IPS-20b (cell line): Measurements from ENCODE around the gene TMEM161A.

Experiments used
- H3K27ac ChIP-seq: one replicate; pipeline ENCODE4 v1.5.1; 2013; ENCODE audit warnings: low read length
- H3K27me3 ChIP-seq: 2 replicates; pipeline ENCODE4 v1.6.1; 2013; ENCODE audit warnings: mild to moderate bottlenecking, low read length, inconsistent platforms; ENCODE audit not compliant: insufficient read depth
- H3K36me3 ChIP-seq: 2 replicates; pipeline ENCODE4 v1.6.1; 2013; ENCODE audit warnings: low read depth, mild to moderate bottlenecking, inconsistent platforms, low read length, moderate library complexity; ENCODE audit not compliant: insufficient read depth
- H3K4me1 ChIP-seq: 2 replicates; pipeline ENCODE4 v1.6.1; 2013; ENCODE audit warnings: mild to moderate bottlenecking, control low read depth, inconsistent platforms, low read length, moderate library complexity; ENCODE audit not compliant: insufficient read depth
- H3K4me3 ChIP-seq: 2 replicates; pipeline ENCODE4 v1.5.1; 2013; ENCODE audit warnings: mild to moderate bottlenecking, low read length, inconsistent platforms
- H3K9ac ChIP-seq: 2 replicates; pipeline ENCODE4 v1.6.1; 2013; ENCODE audit warnings: low read depth, mild to moderate bottlenecking, inconsistent platforms, low read length, moderate library complexity
- H3K9me3 ChIP-seq: 2 replicates; pipeline ENCODE4 v1.6.1; 2013; ENCODE audit warnings: mild to moderate bottlenecking, low read depth, low read length, inconsistent platforms; ENCODE audit not compliant: insufficient read depth

Gene TMEM161A

GRCh38 chr19:19170053-19170872 lies 32.0 kb upstream of the TMEM161A start, which contains the start of gene MEF2B:
TSS of gene MEF2B (minus strand) at chr19:19170263. CDS start at chr19:19150735, 19,528 bp downstream.
- Histone ChIP-seq H3K27me3 (peaks cover 48% of the 10 kb centered on the region), H3K9ac (no peak within 1 kb of the TSS), H3K4me3 (peak within 1 kb of the TSS; percentile 41), H3K4me1 (peaks cover 5% of the 10 kb centered on the region; the same call in 1 of the 2 replicates), H3K36me3 (no peaks in the 10 kb centered on the region), H3K9me3 (no peaks in the 10 kb centered on the region), H3K27ac (no peak within 1 kb of the TSS)

DNA sequence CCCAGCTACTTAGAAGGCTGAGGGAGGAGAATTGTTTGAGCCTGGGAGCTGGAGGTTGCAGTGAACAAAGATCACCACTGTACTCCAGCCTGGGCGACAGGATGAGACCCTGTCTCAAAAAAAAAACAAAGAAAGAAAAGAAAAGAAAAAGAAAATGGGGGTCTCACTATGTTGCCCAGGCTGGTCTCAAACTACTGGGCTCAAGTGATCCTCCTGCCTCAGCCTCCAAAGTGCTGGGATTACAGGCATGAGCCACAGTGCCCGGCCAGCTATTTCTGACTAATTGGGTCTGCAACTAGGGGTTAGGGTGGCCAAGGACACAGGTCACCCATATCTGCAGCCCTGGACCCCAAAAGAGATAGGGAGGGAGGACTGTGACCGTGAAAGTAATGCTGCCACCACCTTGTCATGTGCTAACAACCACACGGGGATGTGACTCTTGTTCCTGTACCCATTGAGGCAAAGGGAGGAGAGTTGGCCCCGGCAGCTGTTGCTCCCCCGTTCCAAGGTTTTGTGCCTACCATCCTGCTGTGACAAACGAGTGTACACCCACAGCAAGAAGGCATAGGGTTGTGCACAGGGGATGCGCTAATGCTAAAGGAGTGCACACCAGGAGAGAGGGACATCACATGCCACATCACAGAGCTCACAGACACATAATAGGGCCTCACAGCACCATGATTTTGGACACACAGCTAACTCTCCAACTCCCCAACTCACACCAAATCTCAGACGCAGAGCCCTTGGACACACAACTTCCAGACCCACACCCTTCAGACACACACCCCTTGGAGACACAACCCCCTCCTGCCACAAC lies 31.2 kb upstream of the TMEM161A start:
- Histone ChIP-seq H3K4me1 (peaks cover 5% of the 10 kb centered on the region; the same call in 1 of the 2 replicates), H3K27ac (no peak overlapping the region), H3K9ac (no peak overlapping the region)

GRCh38 chr19:19167612-19168011 lies 29.3 kb upstream of the TMEM161A start:
- no peaks in the 10 kb centered on the region for H3K9me3 ChIP-seq
- no peaks in the 10 kb centered on the region for H3K36me3 ChIP-seq
- no peak overlapping the region for H3K27ac ChIP-seq
- no peak overlapping the region for H3K9ac ChIP-seq
- H3K27me3 ChIP-seq: peaks cover 47% of the 10 kb centered on the region
- H3K4me3 ChIP-seq: no peak overlapping the region
- peaks cover 5% of the 10 kb centered on the region; the same call in 1 of the 2 replicates for H3K4me1 ChIP-seq

More for the DNA sequence above, 31.2 kb upstream of the TMEM161A start:
- Histone ChIP-seq H3K36me3 (no peaks in the 10 kb centered on the region), H3K4me3 (peak overlapping the region; percentile 35), H3K27me3 (peaks cover 48% of the 10 kb centered on the region), H3K9me3 (no peaks in the 10 kb centered on the region)

DNA sequence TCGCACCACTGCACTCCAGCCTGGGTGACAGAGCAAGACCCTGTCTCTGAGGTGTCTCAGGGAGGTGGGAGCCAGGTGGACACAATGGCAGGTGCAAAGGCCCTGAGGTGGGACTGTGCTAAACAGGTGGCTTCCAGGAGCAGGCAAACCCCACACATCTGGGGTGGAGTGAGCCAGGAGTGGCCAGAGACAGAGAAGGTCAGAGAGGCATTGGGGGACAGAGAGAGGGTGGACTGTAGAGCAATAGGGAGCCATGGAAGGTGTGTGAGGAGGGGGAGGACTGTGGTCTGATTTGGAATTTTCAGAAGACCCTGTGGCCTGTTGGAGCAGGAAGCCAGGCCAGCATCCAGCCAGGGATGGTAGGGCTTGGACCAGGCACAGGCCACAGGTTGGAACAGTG lies 27.1 kb upstream of the TMEM161A start:
- H3K4me1 ChIP-seq: peaks cover 6% of the 10 kb centered on the region; the same call in 1 of the 2 replicates
- H3K27ac ChIP-seq: no peak overlapping the region
- no peaks in the 10 kb centered on the region for H3K9me3 ChIP-seq
- H3K4me3 ChIP-seq: no peak overlapping the region
- peaks cover 28% of the 10 kb centered on the region for H3K27me3 ChIP-seq
- no peak overlapping the region for H3K9ac ChIP-seq
- H3K36me3 ChIP-seq: no peaks in the 10 kb centered on the region

- peaks cover 3% of the 10 kb centered on the region; the same call in 1 of the 2 replicates for H3K4me1 ChIP-seq
- peaks cover 1% of the 10 kb centered on the region; the same call in 1 of the 2 replicates for H3K27me3 ChIP-seq
- no peaks in the 10 kb centered on the region for H3K9me3 ChIP-seq
- no peak overlapping the region for H3K4me3 ChIP-seq
- H3K27ac ChIP-seq: no peak overlapping the region
- H3K36me3 ChIP-seq: no peaks in the 10 kb centered on the region
- H3K9ac ChIP-seq: no peak overlapping the region
These were observed 24.2 kb upstream of the TMEM161A start for GRCh38 chr19:19162495-19162894.

DNA sequence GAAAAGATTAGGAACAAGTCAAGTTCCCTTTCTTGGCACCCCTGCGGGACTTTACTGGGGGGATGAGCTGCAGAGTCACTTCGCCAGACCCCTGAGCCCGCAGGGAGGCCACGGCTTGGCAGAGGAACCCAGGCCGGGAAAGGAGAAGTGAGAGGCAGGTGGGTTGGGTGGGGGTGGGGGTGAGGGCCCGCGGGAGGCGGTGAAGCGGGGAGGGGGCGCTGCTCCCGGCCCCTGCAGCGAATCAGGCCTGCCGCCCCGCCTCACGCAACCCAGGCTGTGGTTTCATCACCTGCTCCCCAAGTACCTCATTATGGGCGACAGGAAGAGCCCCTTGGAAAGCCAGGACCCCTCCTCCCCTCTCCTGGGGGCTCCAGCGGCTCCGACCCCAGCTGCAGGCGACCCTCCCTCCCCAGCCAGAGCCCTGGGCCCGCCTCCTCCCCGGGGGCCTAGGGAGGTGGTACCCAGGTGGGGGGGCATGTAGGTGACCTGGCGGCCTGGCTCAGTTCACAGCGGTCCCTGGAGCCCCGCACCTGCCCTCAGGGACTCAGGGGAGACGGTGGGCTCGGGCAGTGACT lies 22.3 kb upstream of the TMEM161A start:
- Histone ChIP-seq H3K36me3 (no peaks in the 10 kb centered on the region), H3K9me3 (no peaks in the 10 kb centered on the region), H3K27ac (no peak overlapping the region), H3K4me3 (no peak overlapping the region), H3K27me3 (no peaks in the 10 kb centered on the region; the same call in 1 of the 2 replicates), H3K4me1 (peaks cover 3% of the 10 kb centered on the region; the same call in 1 of the 2 replicates), H3K9ac (peak overlapping the region; percentile 32; the same call in 1 of the 2 replicates)

DNA sequence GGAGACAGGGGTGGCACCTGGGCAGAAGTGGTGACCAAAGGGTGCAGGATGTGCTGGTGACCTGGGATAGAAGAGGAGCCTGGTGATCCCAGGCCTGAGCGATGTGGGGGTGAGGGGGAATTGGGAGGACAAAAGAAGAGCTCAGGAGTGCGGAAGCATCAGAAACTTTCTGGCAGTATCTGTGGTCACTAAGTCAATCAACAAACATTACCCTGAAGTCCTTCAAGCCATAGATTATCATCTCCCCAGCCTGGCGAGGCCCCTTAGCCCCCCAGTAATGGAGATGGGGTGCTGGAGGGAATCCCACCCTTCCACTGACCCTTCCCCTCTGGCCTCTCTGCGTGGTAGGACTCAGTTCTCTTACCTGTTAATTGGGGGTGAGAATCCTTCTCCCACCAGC lies 21.3 kb upstream of the TMEM161A start:
- H3K9me3 ChIP-seq: no peaks in the 10 kb centered on the region
- no peaks in the 10 kb centered on the region; the same call in 1 of the 2 replicates for H3K27me3 ChIP-seq
- no peak overlapping the region for H3K4me3 ChIP-seq
- H3K4me1 ChIP-seq: peaks cover 3% of the 10 kb centered on the region; the same call in 1 of the 2 replicates
- no peak overlapping the region for H3K27ac ChIP-seq
- no peaks in the 10 kb centered on the region for H3K36me3 ChIP-seq
- H3K9ac ChIP-seq: no peak overlapping the region

DNA sequence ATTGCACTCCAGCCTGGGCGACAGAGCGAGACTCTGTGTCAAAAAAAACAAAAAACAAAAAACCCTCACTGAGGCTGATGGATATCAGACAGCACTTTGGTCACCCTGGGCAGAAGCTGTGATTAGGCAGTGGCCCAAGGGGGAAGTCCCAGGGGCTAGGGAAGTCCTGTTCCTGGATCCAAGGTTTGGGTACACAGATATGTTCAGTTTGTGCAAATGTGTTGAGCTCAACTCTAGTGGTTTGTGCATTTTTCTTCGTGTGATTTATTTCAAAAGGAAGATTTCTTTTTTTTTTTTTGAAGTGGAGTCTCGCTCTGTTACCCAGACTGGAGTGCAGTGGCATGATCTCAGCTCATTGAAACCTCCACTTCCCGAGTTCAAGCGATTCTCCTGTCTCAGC lies 19.5 kb upstream of the TMEM161A start:
- no peak overlapping the region for H3K27ac ChIP-seq
- H3K9me3 ChIP-seq: no peaks in the 10 kb centered on the region
- H3K27me3 ChIP-seq: no peaks in the 10 kb centered on the region; the same call in 1 of the 2 replicates
- no peaks in the 10 kb centered on the region for H3K36me3 ChIP-seq
- no peak overlapping the region for H3K4me3 ChIP-seq
- H3K9ac ChIP-seq: no peak overlapping the region
- H3K4me1 ChIP-seq: peaks cover 3% of the 10 kb centered on the region; the same call in 1 of the 2 replicates

- H3K4me1 ChIP-seq: peaks cover under 1% of the 10 kb centered on the region; the same call in 1 of the 2 replicates
- no peaks in the 10 kb centered on the region for H3K36me3 ChIP-seq
- H3K4me3 ChIP-seq: no peak overlapping the region
- H3K27me3 ChIP-seq: no peaks in the 10 kb centered on the region; the same call in 1 of the 2 replicates
- H3K9ac ChIP-seq: no peak overlapping the region
- no peaks in the 10 kb centered on the region for H3K9me3 ChIP-seq
- H3K27ac ChIP-seq: no peak overlapping the region
These were observed 17.4 kb upstream of the TMEM161A start for GRCh38 chr19:19155495-19156219.

DNA sequence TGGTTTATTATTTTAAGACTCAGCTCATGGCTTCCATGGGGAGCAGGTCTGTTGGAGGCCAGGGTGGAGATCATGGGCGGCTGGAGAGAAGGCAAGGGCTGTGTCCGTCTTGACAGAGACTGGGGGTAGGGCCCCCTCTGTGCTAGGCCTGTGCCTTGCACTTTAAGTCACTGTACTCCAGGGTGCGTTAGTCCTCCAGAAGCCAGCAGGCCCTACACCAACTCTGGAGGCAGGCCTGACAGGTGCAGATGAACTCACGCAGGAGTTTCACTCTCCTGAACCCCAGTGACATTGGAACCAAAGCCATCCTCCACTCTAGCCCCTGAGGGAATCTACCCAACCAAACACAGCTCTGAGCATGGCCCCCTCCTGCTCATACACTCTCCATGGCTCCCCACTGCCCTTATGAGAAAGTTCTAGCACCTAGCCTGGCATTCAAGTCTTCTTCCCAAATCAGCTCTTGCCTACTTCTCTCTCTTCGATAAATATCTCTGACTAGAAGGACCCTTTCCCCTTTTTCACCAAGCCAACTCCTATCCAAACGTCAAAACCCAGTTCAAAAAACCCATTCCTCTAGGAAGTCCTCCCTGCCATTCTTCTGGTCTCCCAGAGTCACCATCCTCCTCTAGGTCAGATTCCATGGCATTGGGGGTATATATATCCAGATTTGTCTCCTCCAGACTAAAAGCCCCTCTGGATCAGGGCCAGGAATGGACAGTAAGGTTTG lies 16.7 kb upstream of the TMEM161A start:
- no peak overlapping the region for H3K27ac ChIP-seq
- H3K9ac ChIP-seq: no peak overlapping the region
- H3K27me3 ChIP-seq: no peaks in the 10 kb centered on the region; the same call in 1 of the 2 replicates
- no peaks in the 10 kb centered on the region for H3K4me1 ChIP-seq
- H3K36me3 ChIP-seq: no peaks in the 10 kb centered on the region
- no peaks in the 10 kb centered on the region for H3K9me3 ChIP-seq
- no peak overlapping the region for H3K4me3 ChIP-seq
